GM21515 (cell line): ENCODE data around the gene CD7.
"Not testable (repeated sequence)": the region's sequence is repeated elsewhere in the genome, so short reads cannot be mapped to it uniquely, and the experiment has no call there.

Experiments
- ATAC-seq: cut with Tn5 transposase; IDR thresholded peaks from one replicate; pipeline ENCODE4 v1.9.1; 2021; ENCODE audit not compliant: unreplicated experiment

The CD7 gene

GRCh38 chr17:82317394-82318168 is at the start of gene CD7:
TSS of gene CD7 (minus strand) at chr17:82317608. CDS start at chr17:82317495, 113 bp downstream.
- ATAC-seq = no peak

DNA sequence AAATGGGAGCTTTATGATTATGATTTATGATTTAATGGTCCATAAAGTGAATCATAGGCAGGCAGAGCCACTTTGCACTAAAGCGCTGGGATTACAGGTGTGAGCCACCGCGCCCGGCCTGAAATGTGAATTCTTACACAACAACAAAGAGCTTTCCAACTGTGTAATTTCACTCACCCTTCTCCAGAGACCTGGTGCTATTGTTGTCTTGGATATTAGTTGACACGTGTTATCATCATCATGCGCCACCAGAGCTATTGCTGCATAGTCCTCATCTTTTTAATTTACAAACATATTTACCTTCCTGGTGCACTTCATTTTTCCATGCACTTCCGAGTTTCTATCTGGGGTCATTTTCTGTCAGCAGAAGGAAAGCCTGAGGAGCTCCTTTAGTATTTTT is 49.3 kb upstream of the CD7 start:
- no peak for ATAC-seq

DNA sequence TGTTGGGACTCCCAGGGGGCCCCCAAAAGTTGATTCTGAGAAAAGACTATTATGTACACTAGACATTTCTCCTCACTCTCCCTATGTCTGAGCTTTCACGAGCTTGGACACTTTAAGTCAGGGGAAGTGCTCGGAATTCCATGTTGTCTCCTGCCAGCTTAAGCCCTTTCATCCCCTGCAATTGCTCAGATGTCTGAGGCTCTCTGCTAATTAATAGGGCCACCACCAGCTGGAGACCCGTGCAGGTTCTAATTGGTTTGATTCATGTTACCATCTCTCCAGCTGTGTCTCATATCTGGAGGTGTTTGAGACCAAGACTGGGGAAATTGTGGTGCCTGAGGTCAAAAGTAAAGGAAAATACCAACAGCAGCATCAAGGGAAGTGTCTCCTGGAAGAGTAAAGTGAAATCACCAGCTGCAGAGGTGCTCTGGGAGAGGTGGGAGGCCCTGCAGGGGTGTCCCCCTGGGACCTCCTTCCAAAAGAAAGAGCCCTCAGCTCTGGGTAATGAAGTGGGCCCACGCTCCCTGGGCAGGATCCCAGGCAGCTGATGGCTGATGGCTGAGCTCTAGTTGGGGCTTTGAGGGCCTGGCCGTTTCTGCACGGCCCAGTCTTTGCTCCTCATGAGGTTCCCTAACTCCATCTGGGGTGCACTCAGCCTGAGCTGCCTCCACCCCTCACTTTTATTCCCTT is 48.3 kb upstream of the CD7 start:
- no peak for ATAC-seq

GRCh38 chr17:82361885-82362633 is 44.7 kb upstream of the CD7 start:
- no peak for ATAC-seq

- not testable (repeated sequence) for ATAC-seq
Observed at GRCh38 chr17:82359451-82360074, 42.2 kb upstream of the CD7 start.

DNA sequence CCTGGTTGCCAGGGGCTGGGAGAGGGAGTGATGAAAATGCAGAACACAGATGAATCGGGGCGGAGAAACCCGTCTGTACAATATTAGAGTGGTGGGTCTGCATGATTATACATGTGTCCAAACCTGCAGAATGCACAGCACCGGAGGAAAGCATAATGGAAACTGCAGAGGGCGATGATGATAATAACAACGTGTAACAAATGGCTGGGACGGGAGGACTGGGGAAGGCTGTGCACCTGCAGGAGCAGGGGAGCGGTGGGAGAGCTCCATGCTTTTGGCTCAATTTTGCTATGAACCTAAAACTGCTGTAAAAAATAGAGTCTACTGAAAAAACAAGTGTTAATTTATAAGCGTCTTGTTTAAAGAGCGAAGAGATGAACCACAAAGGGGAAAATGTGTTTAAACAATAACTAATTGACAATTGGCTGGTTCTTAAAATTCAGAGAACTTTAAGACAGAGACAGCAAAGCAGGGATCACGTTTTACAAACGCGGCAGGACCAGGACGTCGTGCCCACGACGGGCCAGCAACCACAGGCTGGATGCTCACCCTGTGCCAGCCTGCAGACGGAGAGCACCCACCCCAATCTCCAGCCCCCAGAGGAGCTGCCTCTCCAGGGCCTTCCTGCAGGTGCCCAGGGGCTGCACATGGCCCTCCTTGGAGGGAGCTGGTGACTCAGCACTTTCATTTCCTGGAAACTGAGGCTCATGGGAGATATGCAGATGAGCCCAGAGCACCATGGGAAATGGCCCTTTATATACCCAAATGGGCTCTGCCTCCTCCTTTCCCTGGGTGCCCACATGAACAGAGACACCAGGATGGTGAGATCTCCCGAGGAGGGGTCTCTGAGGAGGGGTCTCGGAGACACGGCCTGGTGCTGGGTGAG is 41.3 kb upstream of the CD7 start, which contains the start of gene TEX19:
Gene TEX19 (plus strand): TSS at position 783 of the 886 bp plus-strand sequence. CDS start 2,904 bp downstream, outside the sequence.
- no peak for ATAC-seq

DNA sequence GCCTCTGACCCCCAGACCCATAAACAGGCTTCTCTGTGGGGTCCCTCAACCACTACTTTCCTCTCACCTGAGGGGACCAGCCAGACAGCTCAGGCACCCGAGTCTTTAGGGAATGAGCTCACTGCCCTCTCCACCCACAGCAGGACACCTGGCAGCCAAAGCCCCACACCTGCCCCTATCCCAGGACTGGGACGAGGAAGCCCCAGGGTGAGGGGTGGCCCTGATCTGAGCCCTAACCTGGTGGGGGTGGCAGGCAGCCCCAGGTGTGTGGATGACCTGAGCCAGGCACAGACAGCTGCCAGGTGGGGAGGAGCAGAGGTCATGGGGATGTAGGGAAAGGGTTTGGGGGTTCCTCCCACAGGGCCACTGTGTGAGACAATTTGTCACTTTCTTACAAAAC is 40.0 kb upstream of the CD7 start:
- no peak for ATAC-seq

DNA sequence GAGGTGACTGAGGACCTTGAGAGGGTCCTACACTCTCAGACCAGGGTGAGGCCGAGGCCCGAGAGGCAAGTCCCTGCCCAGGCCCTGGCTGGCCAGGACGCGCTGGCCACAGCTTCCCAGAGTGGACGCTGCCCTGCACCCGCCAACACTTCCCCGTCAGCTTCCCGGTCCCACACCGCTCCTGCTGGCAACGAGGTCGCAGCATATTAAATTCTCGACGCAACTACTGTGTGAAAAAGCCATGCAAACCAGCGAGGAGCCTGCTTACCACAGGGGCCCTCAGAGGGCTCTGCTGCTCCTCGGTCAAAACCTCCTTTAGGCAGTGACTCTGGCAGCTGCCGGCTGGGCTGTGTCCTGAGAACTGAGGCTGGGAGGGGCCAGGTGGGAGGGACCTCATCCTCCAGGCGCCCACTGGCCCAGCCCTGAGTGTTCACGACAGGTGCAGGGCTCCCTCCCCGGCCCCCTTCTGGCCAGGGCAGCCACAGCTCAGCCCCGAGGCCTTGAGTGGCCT is 39.5 kb upstream of the CD7 start:
- no peak for ATAC-seq

DNA sequence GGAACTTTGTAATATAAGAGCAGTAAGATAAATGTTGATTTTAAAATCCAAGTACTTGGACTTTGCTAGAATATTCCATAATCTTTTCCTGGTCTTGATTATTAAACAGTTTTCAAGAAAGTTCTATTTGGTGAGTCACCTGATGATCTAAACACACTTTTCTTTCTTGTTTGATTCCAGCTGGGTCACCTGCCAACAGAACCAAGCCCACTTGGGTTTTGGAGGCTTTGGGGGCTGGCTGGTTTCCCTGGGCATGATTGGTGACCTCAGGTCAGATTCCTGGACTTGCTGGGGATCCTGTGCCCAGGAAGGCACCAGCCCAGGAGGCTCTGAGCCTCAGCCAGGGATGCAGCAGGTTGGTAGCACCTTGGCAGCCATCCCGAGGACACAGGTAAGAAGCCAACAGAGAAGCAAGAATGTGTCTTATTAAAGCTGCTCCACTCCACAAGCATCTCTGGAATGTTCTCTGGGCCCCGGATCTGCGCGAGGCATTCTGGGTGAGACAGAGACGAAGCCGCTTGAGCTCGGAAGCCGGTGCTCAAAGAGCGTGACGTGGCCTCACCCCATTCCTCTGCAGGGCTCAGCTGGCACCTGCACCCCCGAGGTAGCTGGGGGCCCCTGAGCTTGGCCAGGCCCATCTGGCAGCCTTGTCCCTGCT is 38.5 kb upstream of the CD7 start:
- no peak for ATAC-seq

GRCh38 chr17:82354804-82355308 is 37.4 kb upstream of the CD7 start:
- no peak for ATAC-seq

DNA sequence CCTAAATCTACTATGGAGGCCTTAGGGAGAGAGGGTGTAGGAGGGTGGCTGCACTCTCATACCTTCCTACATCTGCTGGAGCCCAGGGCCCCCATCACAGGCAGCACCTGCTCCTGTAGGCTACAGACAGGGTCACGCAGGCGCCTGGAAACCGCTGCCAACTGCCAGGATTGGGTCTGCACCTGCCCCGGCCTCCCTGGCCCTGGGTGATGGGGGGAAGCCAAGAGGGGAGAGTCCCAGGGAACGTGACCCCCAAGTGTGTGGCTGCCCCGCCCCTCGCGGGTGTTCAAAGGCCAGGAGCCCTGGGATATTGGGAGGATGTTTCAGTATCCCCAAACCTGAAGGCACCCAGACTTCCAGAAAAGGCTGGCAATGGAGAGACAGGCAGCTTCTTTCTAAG is 36.1 kb upstream of the CD7 start:
- no peak for ATAC-seq

GRCh38 chr17:82351713-82352488 is 34.5 kb upstream of the CD7 start:
- ATAC-seq = no peak

DNA sequence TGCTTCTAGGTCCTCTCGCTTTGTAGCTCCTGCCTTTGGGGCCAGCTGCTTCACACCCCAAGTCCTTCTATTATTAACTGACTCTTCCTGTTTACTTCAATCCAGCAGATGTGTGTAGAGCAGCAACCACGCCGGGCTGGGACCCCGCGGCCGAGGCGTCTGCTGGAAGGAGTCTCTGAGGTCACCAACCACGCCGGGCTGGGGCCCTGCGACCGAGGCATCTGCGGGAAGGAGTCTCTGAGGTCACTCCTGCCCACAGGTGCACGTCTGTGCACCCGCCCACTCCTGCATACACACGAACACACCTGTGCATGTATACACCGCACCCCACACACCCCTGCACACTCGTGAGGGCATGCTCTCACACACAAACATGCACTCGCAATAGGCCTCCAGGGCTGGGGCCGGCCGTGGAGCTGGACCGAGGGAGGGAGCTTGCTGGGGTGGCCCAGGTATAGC is 33.9 kb upstream of the CD7 start:
- no peak for ATAC-seq

GRCh38 chr17:82350182-82351030 is 33.0 kb upstream of the CD7 start:
- no peak for ATAC-seq

DNA sequence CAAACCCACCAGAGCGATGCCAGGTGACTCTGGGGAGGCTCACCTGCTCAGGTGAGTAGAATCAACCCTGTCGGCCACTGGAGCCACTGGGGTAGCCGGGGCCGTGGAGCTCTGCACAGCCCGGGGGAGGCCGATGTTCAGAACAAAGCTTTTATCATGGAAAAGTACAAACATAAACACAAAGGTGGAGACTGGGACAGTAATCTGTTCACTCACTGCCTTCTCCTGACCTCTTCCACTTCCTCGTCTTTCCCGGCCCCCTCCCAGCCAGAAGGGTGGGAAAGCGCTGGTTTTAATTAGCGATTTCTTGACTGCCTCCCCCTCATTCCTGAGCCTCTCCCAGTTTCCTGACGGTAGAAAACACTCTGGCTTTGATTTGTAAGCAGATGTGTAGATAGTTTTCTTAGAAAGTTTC is 31.9 kb upstream of the CD7 start:
- ATAC-seq = no peak

- ATAC-seq = no peak
Observed at GRCh38 chr17:82348866-82349265, 31.5 kb upstream of the CD7 start.

DNA sequence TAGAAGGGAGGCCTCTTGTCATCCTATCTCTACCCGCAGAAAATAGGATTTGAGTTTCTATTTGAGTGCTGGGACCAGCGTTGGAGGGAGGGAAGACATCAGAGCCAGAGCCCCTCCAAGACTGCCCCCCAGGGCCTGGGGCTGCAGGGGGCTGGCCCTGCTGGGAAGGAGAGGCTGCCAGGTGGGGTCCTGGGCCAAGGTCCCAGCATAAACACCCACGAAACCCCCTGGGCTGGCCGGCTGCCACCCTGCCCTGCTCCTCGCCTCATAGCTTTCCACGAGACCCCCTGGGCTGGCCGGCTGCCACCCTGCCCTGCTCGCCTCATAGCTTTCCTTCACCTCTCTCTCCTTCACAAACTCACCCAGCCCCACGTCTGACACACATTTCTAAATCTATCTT is 31.0 kb upstream of the CD7 start:
- ATAC-seq = no peak
